IMR-90 (cell line): ENCODE data around the gene IGF1R. TPM values are rescaled to one million over a fixed set of nuclear protein-coding genes. Genes with fewer than 3 reads are reported as not detected.

Source experiments
- ATAC-seq: fragments of 200-7000 bp; cut with Tn5 transposase; 2 replicates; pipeline ENCODE4 v1.9.1; 2020; ENCODE audit warnings: low read depth, mild to moderate bottlenecking, moderate library complexity
- BruUV-seq: library from RNA; stranded (reverse); fragments of 400-500 nt; replicated peaks from 2 replicates; lab custom pipeline; 2021; lab: Mats Ljungman, UMichigan
- CTCF ChIA-PET: fragments of 300-600 bp; formaldehyde crosslinking; extraction: SDS; loops from one replicate; lab custom pipeline; 2021; ENCODE audit warnings: antibody characterized with exemption; lab: Yijun Ruan, JAX
- POLR2A ChIA-PET: fragments of 300-600 bp; sonication (Branson Sonifier 250); formaldehyde crosslinking; loops from one replicate; lab custom pipeline; 2022; ENCODE audit warnings: antibody characterized with exemption; ENCODE audit not compliant: unreplicated experiment; lab: Charles Lee
- DNase-seq: peaks from one replicate; pipeline ENCODE4 v3.0.0; 2013
- H2AFZ ChIP-seq: replicated peaks from 2 replicates; pipeline ENCODE3; 2013; ENCODE audit warnings: low read length, mild to moderate bottlenecking; ENCODE audit not compliant: poor library complexity
- H2AK5ac ChIP-seq: 2 replicates; pipeline ENCODE4 v1.6.1; 2013; ENCODE audit warnings: low read depth, low read length, inconsistent platforms
- H2AK9ac ChIP-seq: replicated peaks from 2 replicates; pipeline ENCODE3; 2013; ENCODE audit warnings: mild to moderate bottlenecking, low read depth, low read length, moderate library complexity; ENCODE audit not compliant: poor library complexity
- H2BK120ac ChIP-seq: 2 replicates; pipeline ENCODE4 v1.6.1; 2013; ENCODE audit warnings: low read depth, low read length, inconsistent platforms
- H2BK15ac ChIP-seq: 3 replicates; pipeline ENCODE4 v1.6.1; 2013; ENCODE audit warnings: low read depth, low read length, inconsistent platforms
- H2BK20ac ChIP-seq: 2 replicates; pipeline ENCODE4 v1.6.1; 2013; ENCODE audit warnings: low read depth, mild to moderate bottlenecking, inconsistent platforms, low read length, moderate library complexity
- H2BK5ac ChIP-seq: 2 replicates; pipeline ENCODE4 v1.6.1; 2013; ENCODE audit warnings: mild to moderate bottlenecking, low read depth, low read length, inconsistent platforms; ENCODE audit not compliant: poor library complexity, severe bottlenecking
- H3K14ac ChIP-seq: replicated peaks from 2 replicates; pipeline ENCODE4 v1.6.1; 2013; ENCODE audit warnings: low read depth, low read length, inconsistent platforms
- H3K18ac ChIP-seq: 2 replicates; pipeline ENCODE4 v1.6.1; 2013; ENCODE audit warnings: low read depth, low read length, control low read depth
- H3K23ac ChIP-seq: 2 replicates; pipeline ENCODE4 v1.6.1; 2013; ENCODE audit warnings: low read depth, low read length, inconsistent platforms
- H3K27ac ChIP-seq: 2 replicates; pipeline ENCODE4 v1.5.1; 2013; ENCODE audit warnings: mild to moderate bottlenecking, control low read depth, low read length; ENCODE audit not compliant: insufficient read depth
- H3K27me3 ChIP-seq: 2 replicates; pipeline ENCODE4 v1.6.1; 2013; ENCODE audit warnings: low read length; ENCODE audit not compliant: control insufficient read depth, insufficient read depth
- H3K36me3 ChIP-seq: 2 replicates; pipeline ENCODE4 v1.6.1; 2013; ENCODE audit warnings: low read length, mixed read lengths; ENCODE audit not compliant: control insufficient read depth, insufficient read depth
- H3K4ac ChIP-seq: 2 replicates; pipeline ENCODE4 v1.6.1; 2013; ENCODE audit warnings: low read depth, low read length, inconsistent platforms
- H3K4me1 ChIP-seq: 2 replicates; pipeline ENCODE4 v1.6.1; 2013; ENCODE audit warnings: low read length, mixed read lengths; ENCODE audit not compliant: control insufficient read depth, insufficient read depth
- H3K4me2 ChIP-seq: 2 replicates; pipeline ENCODE4 v1.6.1; 2013; ENCODE audit warnings: low read depth, mild to moderate bottlenecking, control low read depth, low read length, moderate library complexity
- H3K4me3 ChIP-seq: 2 replicates; pipeline ENCODE4 v1.5.1; 2013; ENCODE audit warnings: low read depth, mild to moderate bottlenecking, control low read depth, low read length, moderate library complexity; ENCODE audit not compliant: insufficient read depth
- H3K56ac ChIP-seq: 2 replicates; pipeline ENCODE4 v1.6.1; 2013; ENCODE audit warnings: low read length, inconsistent platforms; ENCODE audit not compliant: insufficient read depth; ENCODE audit errors: extremely low read depth
- H3K79me1 ChIP-seq, 2 experiments: 2 replicates each; pipeline ENCODE4 v1.6.1; 2013; ENCODE audit warnings: low read length in 2 of 2, inconsistent platforms in 1 of 2, low read depth in 1 of 2
- H3K9ac ChIP-seq: 2 replicates; pipeline ENCODE4 v1.6.1; 2013; ENCODE audit warnings: low read depth, low read length, control low read depth
- H3K9me1 ChIP-seq: 2 replicates; pipeline ENCODE4 v1.6.1; 2013; ENCODE audit warnings: low read length, inconsistent platforms; ENCODE audit not compliant: insufficient read depth
- H3K9me3 ChIP-seq: 2 replicates; pipeline ENCODE4 v1.6.1; 2013; ENCODE audit warnings: low read length; ENCODE audit not compliant: control insufficient read depth, insufficient read depth
- H4K20me1 ChIP-seq: 2 replicates; pipeline ENCODE4 v1.6.1; 2013; ENCODE audit warnings: low read length, inconsistent platforms; ENCODE audit not compliant: insufficient read depth
- H4K5ac ChIP-seq: 2 replicates; pipeline ENCODE4 v1.6.1; 2013; ENCODE audit warnings: mild to moderate bottlenecking, low read depth, low read length, control low read depth
- H4K8ac ChIP-seq, 2 experiments: 2 replicates each; pipeline ENCODE4 v1.6.1; 2013; ENCODE audit warnings: low read depth in 2 of 2, low read length in 2 of 2, control low read depth in 1 of 2, inconsistent platforms in 1 of 2
- H4K91ac ChIP-seq: 2 replicates; pipeline ENCODE4 v1.6.1; 2013; ENCODE audit warnings: low read depth, low read length, inconsistent platforms; ENCODE audit not compliant: insufficient read depth
- BHLHE40 ChIP-seq: fragments of 150-350 bp; IDR thresholded peaks from 2 replicates; pipeline ENCODE4 v1.6.1; 2016; ENCODE audit warnings: mild to moderate bottlenecking, low read depth, low read length
- CHD1 ChIP-seq: IDR thresholded peaks from 2 replicates; pipeline ENCODE4 v1.6.1; 2012; ENCODE audit warnings: low read depth, low read length, improper control_type of control experiment
- CTCF ChIP-seq: conservative IDR thresholded peaks from 2 replicates; pipeline ENCODE4 v1.5.1; 2012; ENCODE audit warnings: mild to moderate bottlenecking, low read depth, low read length, improper control_type of control experiment
- FOS ChIP-seq: fragments of 150-350 bp; IDR thresholded peaks from 2 replicates; pipeline ENCODE4 v1.6.1; 2016; ENCODE audit warnings: low read depth, low read length
- NFE2L2 ChIP-seq: fragments of 150-350 bp; IDR thresholded peaks from 2 replicates; pipeline ENCODE4 v1.6.1; 2016; ENCODE audit warnings: low read depth, mild to moderate bottlenecking, low read length
- POLR2A ChIP-seq: IDR thresholded peaks from 2 replicates; pipeline ENCODE4 v1.6.1; 2012; ENCODE audit warnings: mild to moderate bottlenecking, low read depth, low read length
- RAD21 ChIP-seq: IDR thresholded peaks from 2 replicates; pipeline ENCODE4 v1.6.1; 2012; ENCODE audit warnings: low read length, improper control_type of control experiment
- RCOR1 ChIP-seq: IDR thresholded peaks from 2 replicates; pipeline ENCODE4 v1.6.1; 2012; ENCODE audit warnings: mild to moderate bottlenecking, low read length, improper control_type of control experiment; ENCODE audit not compliant: insufficient replicate concordance
- RFX5 ChIP-seq: IDR thresholded peaks from 2 replicates; pipeline ENCODE4 v1.8.0; 2012; ENCODE audit warnings: low read depth, mild to moderate bottlenecking, low read length, moderate library complexity
- USF2 ChIP-seq: fragments of 150-350 bp; IDR thresholded peaks from 2 replicates; pipeline ENCODE4 v1.6.1; 2017; ENCODE audit warnings: mild to moderate bottlenecking, antibody characterized with exemption, low read length, low read depth
- WGBS, 2 experiments: methylation state at CpG; one replicate each; pipeline versions ENCODE4 v1.1.5 to v1.1.7; 2013; ENCODE audit warnings: missing lambda C conversion rate in 2 of 2; ENCODE audit not compliant: insufficient read length in 1 of 2; ENCODE audit errors: extremely low coverage in 2 of 2; 5-methylcytosine and 5-hydroxymethylcytosine counted together
- dilution Hi-C: fragments of 300-500 bp; cut with HindIII; formaldehyde crosslinking; loops from one replicate; pipeline ENCODE4 v1.14.3; 2018; ENCODE audit warnings: low sequenced_read_pairs; ENCODE audit not compliant: unreplicated experiment
- in situ Hi-C: fragments of 300-500 bp; cut with MboI; formaldehyde crosslinking; loops from 3 replicates; pipeline ENCODE4 v1.14.3; 2019; ENCODE audit warnings: low sequenced_read_pairs, inconsistent platforms, mixed read lengths
- intact Hi-C: fragments of 100-400 bp; cut with micrococcal nuclease; formaldehyde crosslinking; loops from 2 replicates; pipeline ENCODE4 v1.10.0; 2022
- polyA plus RNA-seq, 3 experiments: library from polyadenylated mRNA; depleted of rRNA; stranded (reverse); fragments of >200 nt; gene quantifications; 2 replicates each; pipeline ENCODE4 v1.2.3, GENCODE V29; 2012; ENCODE audit warnings: low replicate concordance in 1 of 3
- total RNA-seq: library from RNA; depleted of rRNA; stranded (reverse); fragments of >200 nt; gene quantifications from 2 replicates; pipeline ENCODE4 v1.2.3, GENCODE V29; 2012
- TF ChIP-seq, protein P1 (sequence below): fragments of 150-350 bp; IDR thresholded peaks from 2 replicates; pipeline ENCODE4 v1.6.1; 2016; ENCODE audit warnings: low read depth, mild to moderate bottlenecking, low read length, moderate library complexity, borderline replicate concordance

IGF1R gene
- total and polyA plus RNA-seq, 2 of the 4 experiments (the other 2 are of a cell fraction) = 24.0 to 24.9 TPM

GRCh38 chr15:98835876-98836275 lies 187.5 kb downstream of the IGF1R start:
- Histone ChIP-seq H3K27ac (no peak overlapping the region), H4K91ac (no peak overlapping the region), H3K14ac (no peak overlapping the region), H2BK20ac (no peak overlapping the region), H3K9me3 (peaks cover 15% of the 10 kb centered on the region), H3K9ac (no peak overlapping the region), H2BK120ac (no peak overlapping the region), H3K56ac (no peak overlapping the region), H3K79me1 (peaks cover 69 to 91% of the 10 kb centered on the region in 2 experiments), H2BK15ac (no peak overlapping the region), H2BK5ac (no peak overlapping the region), H3K4me1 (no peaks in the 10 kb centered on the region), H3K9me1 (peaks cover 7% of the 10 kb centered on the region; the same call in 1 of the 2 replicates), H2AK5ac (no peak overlapping the region), H3K23ac (no peak overlapping the region), H4K8ac (no peak overlapping the region), H4K20me1 (peaks cover 22% of the 10 kb centered on the region; the same call in 1 of the 2 replicates), H3K4me3 (no peak overlapping the region), H3K27me3 (no peaks in the 10 kb centered on the region), H3K4me2 (no peak overlapping the region), H2AK9ac (no peak overlapping the region), H4K5ac (no peak overlapping the region), H3K36me3 (peaks cover 11% of the 10 kb centered on the region), H2AFZ (no peak overlapping the region), H3K18ac (no peak overlapping the region), H3K4ac (no peak overlapping the region)
- no CpG with 5 or more reads among the region's 4 CpGs for WGBS, 2 experiments
- in situ Hi-C loops (no loop called here), intact Hi-C loops (no loop called here), dilution Hi-C loops (no loop called here)
- no TSS peak for BruUV-seq
- ChIA-PET CTCF (interaction anchor here (0.6 to 1.4 kb wide), 2 partner anchors 10 to 118 kb away, joined by 3 to 4 read pairs; no protein-coding TSS in a partner anchor), POLR2A (no interaction called here)
- ATAC-seq (no peak), DNase-seq (no peak)
- TF ChIP-seq RFX5 = no peak
- TF ChIP-seq CHD1 = no peak
- TF ChIP-seq RCOR1 = no peak
- no peak for TF ChIP-seq NFE2L2
- TF ChIP-seq POLR2A = no peak
- TF ChIP-seq USF2 = no peak
- no peak for TF ChIP-seq BHLHE40
- TF ChIP-seq, protein P1, sequence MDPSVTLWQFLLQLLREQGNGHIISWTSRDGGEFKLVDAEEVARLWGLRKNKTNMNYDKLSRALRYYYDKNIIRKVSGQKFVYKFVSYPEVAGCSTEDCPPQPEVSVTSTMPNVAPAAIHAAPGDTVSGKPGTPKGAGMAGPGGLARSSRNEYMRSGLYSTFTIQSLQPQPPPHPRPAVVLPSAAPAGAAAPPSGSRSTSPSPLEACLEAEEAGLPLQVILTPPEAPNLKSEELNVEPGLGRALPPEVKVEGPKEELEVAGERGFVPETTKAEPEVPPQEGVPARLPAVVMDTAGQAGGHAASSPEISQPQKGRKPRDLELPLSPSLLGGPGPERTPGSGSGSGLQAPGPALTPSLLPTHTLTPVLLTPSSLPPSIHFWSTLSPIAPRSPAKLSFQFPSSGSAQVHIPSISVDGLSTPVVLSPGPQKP = no peak
- TF ChIP-seq CTCF = no peak
- TF ChIP-seq FOS = no peak
- no peak for TF ChIP-seq RAD21
